Vagina (tissue), 2 donors: ENCODE data around the gene DHRS4.
"Not testable (repeated sequence)": the region's sequence is repeated elsewhere in the genome, so short reads cannot be mapped to it uniquely, and the experiment has no call there.

Experiments
- POLR2A ChIP-seq, 2 donors: fragments of 450-650 bp; IDR thresholded peaks; one replicate each; pipeline ENCODE4 v1.6.1; 2017; ENCODE audit warnings: antibody characterized with exemption in 2 of 2, mild to moderate bottlenecking in 2 of 2, moderate library complexity in 2 of 2
- POLR2AphosphoS5 ChIP-seq, 2 donors: sonication (generic); formaldehyde crosslinking; IDR thresholded peaks; one replicate each; pipeline ENCODE4 v1.9.0; 2017; ENCODE audit warnings: antibody characterized with exemption in 2 of 2, mild to moderate bottlenecking in 2 of 2, low read depth in 1 of 2; ENCODE audit not compliant: insufficient read depth in 1 of 2
- TF ChIP-seq, protein P1 (sequence below), 3 experiments: fragments of 450-650 bp in 2 of 3; fragments of 200-600 bp in 1 of 3; sonication (generic) in 1 of 3; IDR thresholded peaks; one replicate each; pipeline ENCODE4 v1.5.1; 2017 to 2019; ENCODE audit warnings: antibody characterized with exemption in 3 of 3, mild to moderate bottlenecking in 2 of 3, moderate library complexity in 2 of 3

DNA sequence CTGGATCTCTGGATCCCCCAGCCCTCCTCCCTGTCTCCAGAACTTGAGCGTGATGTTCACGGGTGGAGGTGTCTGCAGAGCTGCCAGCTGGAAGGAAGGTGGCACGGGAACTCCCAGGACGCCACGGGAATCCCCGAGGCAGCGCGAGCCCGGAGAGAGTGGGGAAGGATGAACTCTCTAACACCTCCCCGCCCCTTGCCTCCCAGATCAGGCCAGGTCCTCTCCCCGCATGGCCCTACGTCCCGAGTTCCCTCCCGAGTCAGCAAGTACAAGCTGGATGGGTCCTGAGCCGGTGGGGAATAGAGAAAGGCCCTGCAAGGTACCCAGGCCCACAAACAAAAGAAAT is 52.9 kb downstream of the DHRS4 start:
- TF ChIP-seq, protein P1, sequence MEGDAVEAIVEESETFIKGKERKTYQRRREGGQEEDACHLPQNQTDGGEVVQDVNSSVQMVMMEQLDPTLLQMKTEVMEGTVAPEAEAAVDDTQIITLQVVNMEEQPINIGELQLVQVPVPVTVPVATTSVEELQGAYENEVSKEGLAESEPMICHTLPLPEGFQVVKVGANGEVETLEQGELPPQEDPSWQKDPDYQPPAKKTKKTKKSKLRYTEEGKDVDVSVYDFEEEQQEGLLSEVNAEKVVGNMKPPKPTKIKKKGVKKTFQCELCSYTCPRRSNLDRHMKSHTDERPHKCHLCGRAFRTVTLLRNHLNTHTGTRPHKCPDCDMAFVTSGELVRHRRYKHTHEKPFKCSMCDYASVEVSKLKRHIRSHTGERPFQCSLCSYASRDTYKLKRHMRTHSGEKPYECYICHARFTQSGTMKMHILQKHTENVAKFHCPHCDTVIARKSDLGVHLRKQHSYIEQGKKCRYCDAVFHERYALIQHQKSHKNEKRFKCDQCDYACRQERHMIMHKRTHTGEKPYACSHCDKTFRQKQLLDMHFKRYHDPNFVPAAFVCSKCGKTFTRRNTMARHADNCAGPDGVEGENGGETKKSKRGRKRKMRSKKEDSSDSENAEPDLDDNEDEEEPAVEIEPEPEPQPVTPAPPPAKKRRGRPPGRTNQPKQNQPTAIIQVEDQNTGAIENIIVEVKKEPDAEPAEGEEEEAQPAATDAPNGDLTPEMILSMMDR (IDR thresholded peaks at IDR 0.05): not testable (repeated sequence)
- TF ChIP-seq POLR2AphosphoS5 (IDR thresholded peaks at IDR 0.05; ENCODE audit: insufficient read depth in 1 of 2, low read depth in 1 of 2); POLR2A (IDR thresholded peaks at IDR 0.05): not testable (repeated sequence)
